HepG2 (cell line): ENCODE data around the gene CIAO2B. TPM values are rescaled to one million over a fixed set of nuclear protein-coding genes. Genes with fewer than 3 reads are reported as not detected.

Experiments used
- AGO1 ChIP-seq: fragments of 200-400 bp; formaldehyde crosslinking; IDR thresholded peaks from 2 replicates; pipeline ENCODE4 v1.6.1; 2017; ENCODE audit warnings: mild to moderate bottlenecking, low read depth, low read length, moderate library complexity; ENCODE audit not compliant: poor library complexity, severe bottlenecking
- HMG20A ChIP-seq: IDR thresholded peaks from 2 replicates; pipeline ENCODE4 v1.6.1; 2016; ENCODE audit warnings: borderline replicate concordance
- HNRNPLL ChIP-seq: fragments of 200-400 bp; formaldehyde crosslinking; IDR thresholded peaks from 2 replicates; pipeline ENCODE4 v1.6.1; 2017; ENCODE audit warnings: mild to moderate bottlenecking, low read depth, low read length; ENCODE audit not compliant: poor library complexity, severe bottlenecking
- JUN ChIP-seq: sonication (generic); formaldehyde crosslinking; IDR thresholded peaks from 2 replicates; pipeline ENCODE4 v1.4.0; 2020; ENCODE audit warnings: mild to moderate bottlenecking, missing genetic modification reagents
- PITX1 ChIP-seq: sonication (generic); formaldehyde crosslinking; IDR thresholded peaks from 2 replicates; pipeline ENCODE4 v1.5.1; 2020; ENCODE audit warnings: mild to moderate bottlenecking, missing genetic modification reagents
- POLR2AphosphoS2 ChIP-seq: IDR thresholded peaks from 2 replicates; pipeline ENCODE4 v1.6.1; 2011; ENCODE audit warnings: low read depth, low read length, improper control_type of control experiment
- RCOR2 ChIP-seq: IDR thresholded peaks from 2 replicates; pipeline ENCODE4 v1.6.1; 2016; ENCODE audit warnings: missing biosample characterization, missing genetic modification reagents
- YEATS4 ChIP-seq: sonication (generic); formaldehyde crosslinking; IDR thresholded peaks from 2 replicates; pipeline ENCODE4 v1.4.0; 2020; ENCODE audit warnings: missing genetic modification reagents, borderline replicate concordance
- ZNF235 ChIP-seq: sonication (generic); formaldehyde crosslinking; IDR thresholded peaks from 2 replicates; pipeline ENCODE4 v1.8.1; 2023; ENCODE audit warnings: mild to moderate bottlenecking, missing genetic modification reagents, borderline replicate concordance
- ZNF570 ChIP-seq: sonication (generic); formaldehyde crosslinking; IDR thresholded peaks from 2 replicates; pipeline ENCODE4 v1.4.0; 2020; ENCODE audit warnings: mild to moderate bottlenecking, missing genetic modification reagents, borderline replicate concordance
- ZNF674 ChIP-seq: sonication (generic); formaldehyde crosslinking; IDR thresholded peaks from 2 replicates; pipeline ENCODE4 v1.5.0; 2020; ENCODE audit warnings: low read depth, mild to moderate bottlenecking, missing genetic modification reagents
- ZNF766 ChIP-seq: sonication (generic); formaldehyde crosslinking; IDR thresholded peaks from 2 replicates; pipeline ENCODE4 v1.5.0; 2020; ENCODE audit warnings: missing genetic modification reagents, borderline replicate concordance
- ZNF878 ChIP-seq: sonication (generic); formaldehyde crosslinking; IDR thresholded peaks from 2 replicates; pipeline ENCODE4 v1.8.1; 2023; ENCODE audit warnings: mild to moderate bottlenecking, missing genetic modification reagents, moderate library complexity
- ZSCAN9 ChIP-seq: IDR thresholded peaks from 2 replicates; pipeline ENCODE4 v1.6.1; 2016; ENCODE audit warnings: borderline replicate concordance
- polyA plus RNA-seq, 8 experiments: library from polyadenylated mRNA; depleted of rRNA in 3 of 8; stranded (reverse) in 7 of 8; unstranded in 1 of 8; fragments of >200 nt; fragmentation: Illumina TruSeq in 4 of 8; extraction: Trizol in 4 of 8; gene quantifications; 2 replicates each; pipeline versions ENCODE4 v1.2.1 to v1.2.3, GENCODE V29; 2011 to 2016; ENCODE audit warnings: low read depth in 4 of 8, missing spikeins in 1 of 8, mixed read lengths in 1 of 8; ENCODE audit not compliant: insufficient read depth in 1 of 8
- total RNA-seq, 5 experiments: library from RNA; depleted of rRNA; stranded (reverse); fragments of >200 nt; fragmentation: Illumina TruSeq; extraction: Trizol; gene quantifications; 2 replicates each; pipeline ENCODE4 v1.2.3, GENCODE V29; 2016; ENCODE audit warnings: low read depth in 1 of 5
- TF ChIP-seq, protein P1 (sequence below): sonication (generic); formaldehyde crosslinking; IDR thresholded peaks from 2 replicates; pipeline ENCODE4 v1.5.0; 2020; ENCODE audit warnings: mild to moderate bottlenecking, missing genetic modification reagents
- TF ChIP-seq, protein P2 (sequence below): sonication (generic); formaldehyde crosslinking; IDR thresholded peaks from 2 replicates; pipeline ENCODE4 v1.5.0; 2020; ENCODE audit warnings: missing genetic modification reagents, mild to moderate bottlenecking, borderline replicate concordance
- TF ChIP-seq, protein P3 (sequence below): sonication (generic); formaldehyde crosslinking; IDR thresholded peaks from 2 replicates; pipeline ENCODE4 v1.8.0; 2023; ENCODE audit warnings: mild to moderate bottlenecking, missing genetic modification reagents
- TF ChIP-seq, protein P4 (sequence below): sonication (generic); formaldehyde crosslinking; conservative IDR thresholded peaks from 2 replicates; pipeline ENCODE4 v1.4.0; 2020; ENCODE audit warnings: missing genetic modification reagents

The CIAO2B gene
- total and polyA plus RNA-seq, 2 of the 13 experiments (the other 11 are each of a cell fraction or from before 2014, with no cell fraction given), result 157 to 293 TPM

DNA sequence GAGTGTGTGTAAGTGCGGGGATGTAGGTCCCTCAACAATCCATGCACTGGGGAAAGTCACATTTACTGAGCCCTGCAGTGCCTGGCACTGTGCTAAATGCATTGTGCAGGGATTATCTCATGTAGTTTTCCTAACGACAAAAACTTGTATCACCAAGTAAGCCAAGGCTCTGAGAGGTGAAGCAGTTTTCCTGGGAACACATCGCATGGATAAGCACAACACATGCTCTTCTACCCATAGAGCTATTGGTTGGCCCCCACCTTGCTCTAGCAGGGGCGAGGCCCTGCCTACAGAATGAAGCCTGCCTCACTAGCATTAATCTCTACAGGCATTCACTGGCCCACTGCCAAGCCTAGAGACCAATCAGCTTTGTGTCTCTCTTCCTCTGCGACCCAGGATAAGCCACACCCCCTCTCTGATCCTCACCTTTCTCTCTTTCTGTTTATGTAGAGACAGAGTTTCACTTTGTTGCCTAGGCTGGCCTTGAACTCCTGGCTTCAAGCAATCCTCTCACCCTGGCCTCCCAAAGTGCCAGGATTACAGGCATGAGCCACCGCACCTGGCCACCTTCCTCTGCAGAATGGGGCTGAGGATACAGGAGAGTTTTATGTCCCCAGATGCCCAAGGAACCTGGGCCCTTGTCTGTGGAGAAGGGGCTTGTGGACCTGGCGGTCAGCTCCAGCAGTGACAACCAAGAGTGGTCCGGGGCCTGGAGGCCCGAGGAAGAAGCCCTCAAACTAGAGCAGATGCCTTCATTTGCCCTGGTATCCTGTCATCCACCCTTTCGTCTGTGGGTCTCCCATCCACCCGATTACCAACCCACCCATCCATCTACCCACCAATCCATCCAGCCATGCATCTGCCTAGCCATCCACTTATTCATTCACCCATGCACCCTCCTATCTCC lies 28.3 kb downstream of the CIAO2B start (continued):
- TF ChIP-seq, protein P1, sequence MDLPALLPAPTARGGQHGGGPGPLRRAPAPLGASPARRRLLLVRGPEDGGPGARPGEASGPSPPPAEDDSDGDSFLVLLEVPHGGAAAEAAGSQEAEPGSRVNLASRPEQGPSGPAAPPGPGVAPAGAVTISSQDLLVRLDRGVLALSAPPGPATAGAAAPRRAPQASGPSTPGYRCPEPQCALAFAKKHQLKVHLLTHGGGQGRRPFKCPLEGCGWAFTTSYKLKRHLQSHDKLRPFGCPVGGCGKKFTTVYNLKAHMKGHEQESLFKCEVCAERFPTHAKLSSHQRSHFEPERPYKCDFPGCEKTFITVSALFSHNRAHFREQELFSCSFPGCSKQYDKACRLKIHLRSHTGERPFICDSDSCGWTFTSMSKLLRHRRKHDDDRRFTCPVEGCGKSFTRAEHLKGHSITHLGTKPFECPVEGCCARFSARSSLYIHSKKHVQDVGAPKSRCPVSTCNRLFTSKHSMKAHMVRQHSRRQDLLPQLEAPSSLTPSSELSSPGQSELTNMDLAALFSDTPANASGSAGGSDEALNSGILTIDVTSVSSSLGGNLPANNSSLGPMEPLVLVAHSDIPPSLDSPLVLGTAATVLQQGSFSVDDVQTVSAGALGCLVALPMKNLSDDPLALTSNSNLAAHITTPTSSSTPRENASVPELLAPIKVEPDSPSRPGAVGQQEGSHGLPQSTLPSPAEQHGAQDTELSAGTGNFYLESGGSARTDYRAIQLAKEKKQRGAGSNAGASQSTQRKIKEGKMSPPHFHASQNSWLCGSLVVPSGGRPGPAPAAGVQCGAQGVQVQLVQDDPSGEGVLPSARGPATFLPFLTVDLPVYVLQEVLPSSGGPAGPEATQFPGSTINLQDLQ (CRISPR knock-in tag), result no peak
- no peak for TF ChIP-seq JUN (CRISPR knock-in tag)
- TF ChIP-seq ZNF766 (CRISPR knock-in tag), result 0 out of 2 replicates have a peak, but pooled peaks have one; percentile 69
- TF ChIP-seq, protein P2, sequence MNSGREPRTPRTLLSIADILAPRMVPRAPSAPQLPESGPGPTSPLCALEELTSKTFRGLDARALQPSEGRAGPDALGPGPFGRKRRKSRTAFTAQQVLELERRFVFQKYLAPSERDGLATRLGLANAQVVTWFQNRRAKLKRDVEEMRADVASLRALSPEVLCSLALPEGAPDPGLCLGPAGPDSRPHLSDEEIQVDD, result no peak
- no peak for TF ChIP-seq ZNF235 (CRISPR knock-in tag)
- TF ChIP-seq POLR2AphosphoS2, result no peak
- peak; percentile 95 for TF ChIP-seq RCOR2
- no peak; the same call in 1 of the 2 replicates for TF ChIP-seq ZSCAN9 (CRISPR knock-in tag)
- TF ChIP-seq HNRNPLL, result no peak
- no peak for TF ChIP-seq AGO1
- TF ChIP-seq, protein P3, sequence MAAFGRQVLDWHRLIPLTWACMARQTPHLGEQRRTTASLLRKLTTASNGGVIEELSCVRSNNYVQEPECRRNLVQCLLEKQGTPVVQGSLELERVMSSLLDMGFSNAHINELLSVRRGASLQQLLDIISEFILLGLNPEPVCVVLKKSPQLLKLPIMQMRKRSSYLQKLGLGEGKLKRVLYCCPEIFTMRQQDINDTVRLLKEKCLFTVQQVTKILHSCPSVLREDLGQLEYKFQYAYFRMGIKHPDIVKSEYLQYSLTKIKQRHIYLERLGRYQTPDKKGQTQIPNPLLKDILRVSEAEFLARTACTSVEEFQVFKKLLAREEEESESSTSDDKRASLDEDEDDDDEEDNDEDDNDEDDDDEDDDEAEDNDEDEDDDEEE (CRISPR knock-in tag), result no peak
- TF ChIP-seq ZNF570 (CRISPR knock-in tag), result no peak
- TF ChIP-seq YEATS4 (CRISPR knock-in tag), result 0 out of 2 replicates have a peak, but pooled peaks have one; percentile 44
- no peak for TF ChIP-seq ZNF674 (CRISPR knock-in tag)
- TF ChIP-seq ZNF878 (CRISPR knock-in tag), result no peak
- TF ChIP-seq PITX1 (CRISPR knock-in tag), result peak; percentile 97
- TF ChIP-seq HMG20A (CRISPR knock-in tag), result no peak; the same call in 1 of the 2 replicates
- TF ChIP-seq, protein P4, sequence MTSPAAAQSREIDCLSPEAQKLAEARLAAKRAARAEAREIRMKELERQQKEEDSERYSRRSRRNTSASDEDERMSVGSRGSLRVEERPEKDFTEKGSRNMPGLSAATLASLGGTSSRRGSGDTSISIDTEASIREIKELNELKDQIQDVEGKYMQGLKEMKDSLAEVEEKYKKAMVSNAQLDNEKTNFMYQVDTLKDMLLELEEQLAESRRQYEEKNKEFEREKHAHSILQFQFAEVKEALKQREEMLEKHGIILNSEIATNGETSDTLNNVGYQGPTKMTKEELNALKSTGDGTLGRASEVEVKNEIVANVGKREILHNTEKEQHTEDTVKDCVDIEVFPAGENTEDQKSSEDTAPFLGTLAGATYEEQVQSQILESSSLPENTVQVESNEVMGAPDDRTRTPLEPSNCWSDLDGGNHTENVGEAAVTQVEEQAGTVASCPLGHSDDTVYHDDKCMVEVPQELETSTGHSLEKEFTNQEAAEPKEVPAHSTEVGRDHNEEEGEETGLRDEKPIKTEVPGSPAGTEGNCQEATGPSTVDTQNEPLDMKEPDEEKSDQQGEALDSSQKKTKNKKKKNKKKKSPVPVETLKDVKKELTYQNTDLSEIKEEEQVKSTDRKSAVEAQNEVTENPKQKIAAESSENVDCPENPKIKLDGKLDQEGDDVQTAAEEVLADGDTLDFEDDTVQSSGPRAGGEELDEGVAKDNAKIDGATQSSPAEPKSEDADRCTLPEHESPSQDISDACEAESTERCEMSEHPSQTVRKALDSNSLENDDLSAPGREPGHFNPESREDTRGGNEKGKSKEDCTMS (CRISPR knock-in tag), result no peak
